B cell (primary cell): ENCODE measurements around the gene MED12L.

Experiments used
- EZH2 ChIP-seq: IDR thresholded peaks from 2 replicates; pipeline ENCODE4 v1.6.1; 2012; ENCODE audit warnings: borderline replicate concordance, low read depth, mild to moderate bottlenecking, moderate library complexity, low read length; ENCODE audit not compliant: insufficient read depth, poor library complexity, severe bottlenecking
- TF ChIP-seq, protein P1 (sequence below): fragments of 200-600 bp; IDR thresholded peaks from one replicate; pipeline ENCODE4 v1.8.0; 2022; ENCODE audit warnings: antibody characterized with exemption, mild to moderate bottlenecking

DNA sequence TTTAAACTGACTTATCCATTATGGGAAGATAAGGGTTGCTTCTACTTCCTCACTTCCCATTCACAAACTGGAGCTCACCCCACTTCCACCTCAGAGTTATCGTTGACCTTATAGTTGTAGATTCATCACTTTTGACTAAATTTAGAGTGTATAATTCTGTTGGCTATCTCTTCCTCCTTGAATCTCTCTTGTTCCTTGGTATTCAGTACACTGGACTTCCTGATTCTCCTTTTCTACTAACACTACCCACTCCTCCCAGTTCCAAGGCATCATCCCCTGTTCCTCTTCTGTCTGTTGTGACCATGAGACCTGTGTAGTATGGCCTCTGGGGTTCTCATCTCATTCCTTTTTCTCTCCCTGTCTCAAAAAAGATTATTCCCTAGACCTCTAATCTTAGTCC, 237.0 kb downstream of the MED12L start:
- TF ChIP-seq, protein P1, sequence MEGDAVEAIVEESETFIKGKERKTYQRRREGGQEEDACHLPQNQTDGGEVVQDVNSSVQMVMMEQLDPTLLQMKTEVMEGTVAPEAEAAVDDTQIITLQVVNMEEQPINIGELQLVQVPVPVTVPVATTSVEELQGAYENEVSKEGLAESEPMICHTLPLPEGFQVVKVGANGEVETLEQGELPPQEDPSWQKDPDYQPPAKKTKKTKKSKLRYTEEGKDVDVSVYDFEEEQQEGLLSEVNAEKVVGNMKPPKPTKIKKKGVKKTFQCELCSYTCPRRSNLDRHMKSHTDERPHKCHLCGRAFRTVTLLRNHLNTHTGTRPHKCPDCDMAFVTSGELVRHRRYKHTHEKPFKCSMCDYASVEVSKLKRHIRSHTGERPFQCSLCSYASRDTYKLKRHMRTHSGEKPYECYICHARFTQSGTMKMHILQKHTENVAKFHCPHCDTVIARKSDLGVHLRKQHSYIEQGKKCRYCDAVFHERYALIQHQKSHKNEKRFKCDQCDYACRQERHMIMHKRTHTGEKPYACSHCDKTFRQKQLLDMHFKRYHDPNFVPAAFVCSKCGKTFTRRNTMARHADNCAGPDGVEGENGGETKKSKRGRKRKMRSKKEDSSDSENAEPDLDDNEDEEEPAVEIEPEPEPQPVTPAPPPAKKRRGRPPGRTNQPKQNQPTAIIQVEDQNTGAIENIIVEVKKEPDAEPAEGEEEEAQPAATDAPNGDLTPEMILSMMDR: no peak
- TF ChIP-seq EZH2: no peak
